Adrenal gland (tissue), 5 donors: ENCODE measurements around the gene NEU4.

Experiments
- POLR2A ChIP-seq, 2 donors: fragments of 450-650 bp; IDR thresholded peaks; one replicate each; pipeline ENCODE4 v1.6.1; 2017; ENCODE audit warnings: antibody characterized with exemption in 2 of 2, mild to moderate bottlenecking in 2 of 2, moderate library complexity in 1 of 2
- TF ChIP-seq, protein P1 (sequence below), 6 experiments: fragments of 450-650 bp in 4 of 6; fragments of 200-600 bp in 2 of 6; sonication (generic) in 1 of 6; IDR thresholded peaks; 1 replicate in 5 of 6; 2 replicates in 1 of 6; pipeline versions ENCODE4 v1.5.1 to v1.8.0; 2016 to 2021; ENCODE audit warnings: antibody characterized with exemption in 6 of 6, mild to moderate bottlenecking in 2 of 6, moderate library complexity in 1 of 6
- donor health status: DM: no; HTN: no; CAD: no.

DNA sequence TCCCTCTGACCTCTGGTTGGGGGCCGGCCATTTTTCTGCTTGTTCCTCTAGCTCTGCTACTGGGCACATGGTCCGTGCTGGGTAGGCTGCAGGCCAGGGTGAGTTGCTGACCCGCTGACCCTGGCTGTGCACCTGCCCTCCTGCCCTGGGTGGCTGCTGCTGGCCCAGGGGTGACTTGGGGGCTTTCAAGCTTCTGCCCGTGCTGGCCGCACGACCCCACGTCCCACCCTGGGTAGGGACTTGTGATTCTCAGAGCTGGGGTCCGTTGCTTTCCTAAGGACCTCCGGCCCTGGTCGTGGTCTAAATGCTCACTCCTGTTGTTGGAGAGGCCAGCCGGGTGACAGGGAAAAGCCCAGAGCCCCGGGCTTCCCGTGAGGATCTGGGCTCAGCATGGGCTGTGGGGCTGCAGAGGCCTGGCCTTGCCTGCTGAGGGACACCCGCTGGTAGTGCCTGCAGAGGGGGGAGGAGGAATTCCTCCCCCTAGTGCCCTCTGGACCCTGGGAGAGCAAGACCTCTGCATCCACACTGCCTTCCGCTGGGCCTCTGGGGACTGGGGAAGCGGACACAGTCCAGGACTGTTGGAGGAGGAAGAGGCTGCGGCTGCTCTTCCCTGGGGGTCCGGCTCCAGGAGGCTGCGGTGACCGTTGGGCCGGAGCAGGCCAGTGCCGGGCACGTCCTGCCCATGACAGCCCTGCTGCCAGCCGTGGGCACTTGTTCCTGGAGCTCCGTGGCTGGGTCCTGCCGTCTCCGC is 38.6 kb upstream of the NEU4 start:
- TF ChIP-seq POLR2A (IDR thresholded peaks at IDR 0.05): no peak
- TF ChIP-seq, protein P1, sequence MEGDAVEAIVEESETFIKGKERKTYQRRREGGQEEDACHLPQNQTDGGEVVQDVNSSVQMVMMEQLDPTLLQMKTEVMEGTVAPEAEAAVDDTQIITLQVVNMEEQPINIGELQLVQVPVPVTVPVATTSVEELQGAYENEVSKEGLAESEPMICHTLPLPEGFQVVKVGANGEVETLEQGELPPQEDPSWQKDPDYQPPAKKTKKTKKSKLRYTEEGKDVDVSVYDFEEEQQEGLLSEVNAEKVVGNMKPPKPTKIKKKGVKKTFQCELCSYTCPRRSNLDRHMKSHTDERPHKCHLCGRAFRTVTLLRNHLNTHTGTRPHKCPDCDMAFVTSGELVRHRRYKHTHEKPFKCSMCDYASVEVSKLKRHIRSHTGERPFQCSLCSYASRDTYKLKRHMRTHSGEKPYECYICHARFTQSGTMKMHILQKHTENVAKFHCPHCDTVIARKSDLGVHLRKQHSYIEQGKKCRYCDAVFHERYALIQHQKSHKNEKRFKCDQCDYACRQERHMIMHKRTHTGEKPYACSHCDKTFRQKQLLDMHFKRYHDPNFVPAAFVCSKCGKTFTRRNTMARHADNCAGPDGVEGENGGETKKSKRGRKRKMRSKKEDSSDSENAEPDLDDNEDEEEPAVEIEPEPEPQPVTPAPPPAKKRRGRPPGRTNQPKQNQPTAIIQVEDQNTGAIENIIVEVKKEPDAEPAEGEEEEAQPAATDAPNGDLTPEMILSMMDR (IDR thresholded peaks at IDR 0.05): no peak
